Adrenal gland (tissue), 5 donors: ENCODE results near the gene SHISA7.

Source experiments
- CTCF ChIP-seq, 6 experiments: fragments of 450-650 bp in 4 of 6; fragments of 200-600 bp in 2 of 6; sonication (generic) in 1 of 6; IDR thresholded peaks; 1 replicate in 5 of 6; 2 replicates in 1 of 6; pipeline versions ENCODE4 v1.5.1 to v1.8.0; 2016 to 2021; ENCODE audit warnings: antibody characterized with exemption in 6 of 6, mild to moderate bottlenecking in 2 of 6, moderate library complexity in 1 of 6
- POLR2A ChIP-seq, 2 donors: fragments of 450-650 bp; IDR thresholded peaks; one replicate each; pipeline ENCODE4 v1.6.1; 2017; ENCODE audit warnings: antibody characterized with exemption in 2 of 2, mild to moderate bottlenecking in 2 of 2, moderate library complexity in 1 of 2
- donor health status: DM: no; HTN: no; CAD: no.

GRCh38 chr19:55446060-55446459 lies 3.0 kb upstream of the SHISA7 start:
- TF ChIP-seq POLR2A (IDR thresholded peaks at IDR 0.05) (no peak), CTCF (IDR thresholded peaks at IDR 0.05) (no peak)
